ENCODE results near the gene TRIO. TPM values are rescaled to one million over a fixed set of nuclear protein-coding genes. Genes with fewer than 3 reads are reported as not detected.

TRIO gene
- total and polyA plus RNA-seq, 2 experiments from 2014 or later: 18.5 to 78.2 TPM

DNA sequence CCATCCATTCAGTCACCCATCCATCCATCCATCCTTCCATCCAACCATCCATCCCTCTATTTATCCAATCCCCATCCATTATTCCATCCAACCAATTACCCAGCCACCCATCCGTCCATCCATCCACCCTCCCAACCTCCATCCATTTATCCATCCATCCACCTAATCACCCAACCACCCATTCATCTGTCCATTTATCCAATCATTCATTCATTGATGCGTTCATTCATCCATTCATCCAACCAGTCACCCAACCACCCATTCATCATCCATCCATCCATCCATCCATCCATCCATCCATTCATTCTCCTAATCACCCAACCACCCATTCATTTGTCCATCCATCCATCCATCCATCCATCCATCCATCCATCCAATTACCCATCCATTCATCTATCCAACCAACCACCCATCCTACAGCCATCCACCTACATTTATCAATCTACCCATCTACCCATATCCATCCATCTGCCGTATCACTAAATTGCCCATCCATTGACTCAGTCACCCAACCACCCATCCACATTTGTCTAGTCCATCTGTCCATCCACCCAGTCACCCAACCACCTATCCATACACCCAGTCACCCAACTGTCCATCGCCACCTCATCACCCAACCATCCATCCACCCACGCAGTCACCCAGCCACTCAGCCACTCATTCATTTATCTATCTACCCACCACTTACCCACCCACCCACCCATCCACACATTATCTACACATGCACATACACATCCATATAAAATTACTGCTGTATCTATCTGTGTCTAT, 165.4 kb downstream of the TRIO start:
- Histone ChIP-seq H3K9me3 (ENCODE audit: low read depth) (no peaks in the 10 kb centered on the region), H3K36me3 (replicated peaks; ENCODE audit: insufficient read depth, low read depth) (no peaks in the 10 kb centered on the region), H3K4me3 (no peak overlapping the region), H3K4me1 (ENCODE audit: insufficient read depth) (peaks cover 3% of the 10 kb centered on the region), H3K27ac (no peak overlapping the region), H3K79me2 (peaks cover 9% of the 10 kb centered on the region), H3K9me2 (replicated peaks; ENCODE audit: insufficient read depth) (no peaks in the 10 kb centered on the region), H2AFZ (no peak overlapping the region), H4K20me1 (ENCODE audit: insufficient read depth, poor library complexity, severe bottlenecking) (no peaks in the 10 kb centered on the region), H3K27me3 (no peaks in the 10 kb centered on the region), H3K4me2 (no peak overlapping the region)
- TF ChIP-seq, protein P1, sequence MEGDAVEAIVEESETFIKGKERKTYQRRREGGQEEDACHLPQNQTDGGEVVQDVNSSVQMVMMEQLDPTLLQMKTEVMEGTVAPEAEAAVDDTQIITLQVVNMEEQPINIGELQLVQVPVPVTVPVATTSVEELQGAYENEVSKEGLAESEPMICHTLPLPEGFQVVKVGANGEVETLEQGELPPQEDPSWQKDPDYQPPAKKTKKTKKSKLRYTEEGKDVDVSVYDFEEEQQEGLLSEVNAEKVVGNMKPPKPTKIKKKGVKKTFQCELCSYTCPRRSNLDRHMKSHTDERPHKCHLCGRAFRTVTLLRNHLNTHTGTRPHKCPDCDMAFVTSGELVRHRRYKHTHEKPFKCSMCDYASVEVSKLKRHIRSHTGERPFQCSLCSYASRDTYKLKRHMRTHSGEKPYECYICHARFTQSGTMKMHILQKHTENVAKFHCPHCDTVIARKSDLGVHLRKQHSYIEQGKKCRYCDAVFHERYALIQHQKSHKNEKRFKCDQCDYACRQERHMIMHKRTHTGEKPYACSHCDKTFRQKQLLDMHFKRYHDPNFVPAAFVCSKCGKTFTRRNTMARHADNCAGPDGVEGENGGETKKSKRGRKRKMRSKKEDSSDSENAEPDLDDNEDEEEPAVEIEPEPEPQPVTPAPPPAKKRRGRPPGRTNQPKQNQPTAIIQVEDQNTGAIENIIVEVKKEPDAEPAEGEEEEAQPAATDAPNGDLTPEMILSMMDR (IDR thresholded peaks at IDR 0.05; ENCODE audit: poor library complexity): no peak
- TF ChIP-seq EZH2phosphoT487 (IDR thresholded peaks at IDR 0.05; ENCODE audit: low read depth, severe bottlenecking, unreplicated experiment) (no peak), EZH2 (IDR thresholded peaks at IDR 0.05; ENCODE audit: borderline replicate concordance) (no peak)
- no peak for DNase-seq (ENCODE audit: low spot score)
- 100% methylated on average over 4 of the region's 5 CpGs for WGBS (ENCODE audit: low lambda C conversion rate, missing lambda C conversion rate)

DNA sequence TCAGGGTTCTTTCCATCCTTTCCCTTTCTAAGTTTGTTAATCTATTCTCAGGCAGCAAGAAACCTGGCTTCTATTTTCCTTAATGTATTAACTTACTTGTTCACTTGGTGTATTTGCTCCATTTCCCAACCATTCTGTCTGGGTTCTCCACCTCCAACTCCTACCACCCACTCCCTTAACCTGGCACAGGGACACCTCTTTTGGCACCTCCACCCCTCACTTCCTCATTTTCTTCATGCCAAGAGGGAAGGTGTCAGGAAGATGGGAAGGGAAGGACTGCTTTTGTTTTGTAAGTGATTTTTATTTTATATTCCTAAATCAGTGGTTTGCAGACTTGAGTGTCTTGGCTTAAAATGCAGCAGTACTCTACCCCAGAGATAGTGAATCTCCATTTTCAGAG, 166.1 kb downstream of the TRIO start:
- no peaks in the 10 kb centered on the region for H3K9me2 ChIP-seq (replicated peaks; ENCODE audit: insufficient read depth)
- peaks cover 9% of the 10 kb centered on the region for H3K79me2 ChIP-seq
- no peaks in the 10 kb centered on the region for H3K9me3 ChIP-seq (ENCODE audit: low read depth)
- H3K36me3 ChIP-seq (replicated peaks; ENCODE audit: insufficient read depth, low read depth): no peaks in the 10 kb centered on the region
- no peaks in the 10 kb centered on the region for H3K27me3 ChIP-seq
- TF ChIP-seq, protein P1 (IDR thresholded peaks at IDR 0.05; ENCODE audit: poor library complexity): no peak
- no peak for TF ChIP-seq EZH2 (IDR thresholded peaks at IDR 0.05; ENCODE audit: borderline replicate concordance)
- TF ChIP-seq EZH2phosphoT487 (IDR thresholded peaks at IDR 0.05; ENCODE audit: low read depth, severe bottlenecking, unreplicated experiment): no peak
- no peak for DNase-seq (ENCODE audit: low spot score)
- H4K20me1 ChIP-seq (ENCODE audit: insufficient read depth, poor library complexity, severe bottlenecking): no peaks in the 10 kb centered on the region
- no peak overlapping the region for H2AFZ ChIP-seq
- H3K4me3 ChIP-seq: no peak overlapping the region
- H3K4me1 ChIP-seq (ENCODE audit: insufficient read depth): peaks cover 3% of the 10 kb centered on the region
- H3K27ac ChIP-seq: no peak overlapping the region
- no peak overlapping the region for H3K4me2 ChIP-seq

DNA sequence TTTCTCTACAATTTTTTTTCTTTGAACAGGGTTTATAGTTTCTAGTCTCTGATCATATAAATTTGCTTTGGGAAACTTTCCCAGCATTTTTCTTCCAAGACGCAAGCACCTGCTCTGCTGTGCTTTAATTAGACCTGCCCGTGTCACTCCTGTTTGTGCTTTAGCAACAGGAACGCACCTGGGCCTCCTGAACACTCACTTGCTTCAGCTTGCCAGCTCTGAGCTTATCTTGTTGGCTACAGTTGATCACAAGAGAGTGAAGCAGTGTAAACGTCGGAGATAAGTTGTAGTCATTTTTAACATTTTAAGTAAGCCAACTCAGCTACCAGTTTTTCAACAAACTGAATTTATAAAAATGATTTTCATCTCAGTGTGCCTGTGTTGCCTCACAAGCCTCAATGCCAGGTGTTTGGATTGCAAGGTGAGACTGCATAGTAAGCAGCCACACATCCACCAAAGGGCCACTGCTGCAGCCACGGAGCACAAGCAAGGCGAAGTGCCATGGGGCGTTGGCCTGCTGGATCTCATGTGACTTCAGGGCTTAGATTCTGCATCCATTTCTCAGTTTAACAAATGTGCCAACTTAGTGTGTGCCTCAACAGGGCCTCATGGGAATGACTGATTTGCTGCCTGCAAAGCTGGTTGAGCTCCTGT, 166.9 kb downstream of the TRIO start:
- Histone ChIP-seq H3K27me3 (no peaks in the 10 kb centered on the region), H3K9me3 (ENCODE audit: low read depth) (no peaks in the 10 kb centered on the region), H3K4me2 (no peak overlapping the region), H4K20me1 (ENCODE audit: insufficient read depth, poor library complexity, severe bottlenecking) (no peaks in the 10 kb centered on the region), H3K4me1 (ENCODE audit: insufficient read depth) (peaks cover 3% of the 10 kb centered on the region), H3K9me2 (replicated peaks; ENCODE audit: insufficient read depth) (no peaks in the 10 kb centered on the region), H3K27ac (no peak overlapping the region), H3K4me3 (no peak overlapping the region), H3K36me3 (replicated peaks; ENCODE audit: insufficient read depth, low read depth) (no peaks in the 10 kb centered on the region), H2AFZ (no peak overlapping the region), H3K79me2 (peaks cover 9% of the 10 kb centered on the region)
- TF ChIP-seq EZH2 (IDR thresholded peaks at IDR 0.05; ENCODE audit: borderline replicate concordance) (no peak), EZH2phosphoT487 (IDR thresholded peaks at IDR 0.05; ENCODE audit: low read depth, severe bottlenecking, unreplicated experiment) (no peak)
- TF ChIP-seq, protein P1 (IDR thresholded peaks at IDR 0.05; ENCODE audit: poor library complexity): no peak
- WGBS (ENCODE audit: low lambda C conversion rate, missing lambda C conversion rate): 82% methylated on average over 8 of the region's 8 CpGs
- no peak for DNase-seq (ENCODE audit: low spot score)
